ENCODE data around the gene TBC1D16.
A peak's percentile ranks its signal among the peaks of the same experiment; 100 is the strongest.

TBC1D16 gene

GRCh38 chr17:80024206-80024972, 11.3 kb downstream of the TBC1D16 start:
- no peak for DNase-seq

GRCh38 chr17:80023481-80024205, 12.0 kb downstream of the TBC1D16 start:
- no peak for DNase-seq

- DNase-seq: no peak
Measured at GRCh38 chr17:80021600-80021999, 14.1 kb downstream of the TBC1D16 start.

GRCh38 chr17:80018917-80019651, 16.6 kb downstream of the TBC1D16 start:
- DNase-seq: no peak

GRCh38 chr17:80017226-80018010, 18.3 kb downstream of the TBC1D16 start:
- no peak for DNase-seq

- no peak for DNase-seq
Measured at GRCh38 chr17:80012765-80013741, 22.6 kb downstream of the TBC1D16 start.

GRCh38 chr17:80011989-80012555, 23.6 kb downstream of the TBC1D16 start:
- DNase-seq: no peak

GRCh38 chr17:80010283-80010858, 25.3 kb downstream of the TBC1D16 start:
- DNase-seq: no peak

- no peak for DNase-seq
Measured at GRCh38 chr17:80009391-80010282, 26.0 kb downstream of the TBC1D16 start.

GRCh38 chr17:80008848-80009247, 26.8 kb downstream of the TBC1D16 start:
- DNase-seq: no peak

GRCh38 chr17:80008383-80008840, 27.3 kb downstream of the TBC1D16 start:
- peak; percentile 79 to 86 for DNase-seq

GRCh38 chr17:80007939-80008338, 27.7 kb downstream of the TBC1D16 start:
- DNase-seq: no peak

GRCh38 chr17:80006811-80007752, 28.6 kb downstream of the TBC1D16 start:
- DNase-seq: no peak

- DNase-seq: no peak
Measured at GRCh38 chr17:80006339-80006720, 29.3 kb downstream of the TBC1D16 start.

- peak; percentile 15 to 42 for DNase-seq
Measured at GRCh38 chr17:80005360-80006338, 30.0 kb downstream of the TBC1D16 start.

GRCh38 chr17:80003969-80004368, 31.7 kb downstream of the TBC1D16 start:
- no peak for DNase-seq
